ENCODE results near the gene PCDHGA10.
"Not testable (repeated sequence)": the region's sequence is repeated elsewhere in the genome, so short reads cannot be mapped to it uniquely, and the experiment has no call there.

Gene PCDHGA10

DNA sequence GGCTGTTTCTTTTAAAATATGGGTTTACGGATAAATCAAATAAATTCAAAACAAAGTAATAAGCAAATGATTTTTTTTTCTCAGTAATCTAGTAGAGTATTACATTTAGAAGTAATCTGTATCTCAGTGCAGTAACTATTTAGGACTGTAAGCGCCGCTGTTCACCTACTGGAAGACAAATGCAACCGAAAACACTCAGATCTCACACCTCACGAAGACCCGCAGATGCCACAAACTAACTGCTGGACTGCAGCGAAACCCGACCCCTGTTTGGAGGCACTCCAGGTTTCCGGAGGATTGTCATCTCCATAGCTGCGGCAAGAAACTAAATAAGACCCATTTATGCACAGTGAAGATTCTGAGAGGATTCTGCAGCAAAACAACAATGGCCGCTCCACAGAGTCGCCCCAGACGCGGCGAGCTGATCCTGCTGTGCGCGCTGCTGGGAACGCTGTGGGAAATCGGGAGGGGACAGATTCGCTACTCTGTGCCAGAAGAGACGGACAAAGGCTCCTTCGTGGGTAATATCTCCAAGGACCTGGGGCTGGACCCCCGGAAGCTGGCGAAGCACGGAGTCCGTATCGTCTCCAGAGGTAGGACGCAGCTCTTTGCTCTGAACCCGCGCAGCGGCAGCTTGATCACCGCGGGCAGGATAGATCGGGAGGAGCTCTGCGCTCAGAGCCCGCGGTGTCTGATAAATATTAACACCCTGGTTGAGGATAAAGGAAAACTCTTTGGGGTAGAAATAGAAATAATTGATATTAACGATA, 20.2 kb upstream of the PCDHGA10 start, which contains the start of gene PCDHGA8:
TSS of gene PCDHGA8 (plus strand) at position 205 of the 770 bp plus-strand sequence. CDS start at position 386, 181 bp downstream.
- in situ Hi-C loops (cut with MboI; ENCODE audit: low sequenced_read_pairs), result no loop called here

DNA sequence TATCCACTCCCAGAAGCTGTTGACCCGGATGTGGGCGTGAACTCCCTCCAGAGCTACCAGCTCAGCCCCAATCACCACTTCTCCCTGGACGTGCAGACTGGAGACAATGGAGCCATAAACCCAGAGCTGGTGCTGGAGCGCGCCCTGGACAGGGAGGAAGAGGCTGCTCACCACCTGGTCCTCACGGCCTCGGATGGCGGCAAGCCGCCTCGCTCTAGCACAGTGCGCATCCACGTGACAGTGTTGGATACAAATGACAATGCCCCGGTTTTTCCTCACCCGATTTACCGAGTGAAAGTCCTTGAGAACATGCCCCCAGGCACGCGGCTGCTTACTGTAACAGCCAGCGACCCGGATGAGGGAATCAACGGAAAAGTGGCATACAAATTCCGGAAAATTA, 19.5 kb upstream of the PCDHGA10 start:
- in situ Hi-C loops (cut with MboI; ENCODE audit: low sequenced_read_pairs), result no loop called here

DNA sequence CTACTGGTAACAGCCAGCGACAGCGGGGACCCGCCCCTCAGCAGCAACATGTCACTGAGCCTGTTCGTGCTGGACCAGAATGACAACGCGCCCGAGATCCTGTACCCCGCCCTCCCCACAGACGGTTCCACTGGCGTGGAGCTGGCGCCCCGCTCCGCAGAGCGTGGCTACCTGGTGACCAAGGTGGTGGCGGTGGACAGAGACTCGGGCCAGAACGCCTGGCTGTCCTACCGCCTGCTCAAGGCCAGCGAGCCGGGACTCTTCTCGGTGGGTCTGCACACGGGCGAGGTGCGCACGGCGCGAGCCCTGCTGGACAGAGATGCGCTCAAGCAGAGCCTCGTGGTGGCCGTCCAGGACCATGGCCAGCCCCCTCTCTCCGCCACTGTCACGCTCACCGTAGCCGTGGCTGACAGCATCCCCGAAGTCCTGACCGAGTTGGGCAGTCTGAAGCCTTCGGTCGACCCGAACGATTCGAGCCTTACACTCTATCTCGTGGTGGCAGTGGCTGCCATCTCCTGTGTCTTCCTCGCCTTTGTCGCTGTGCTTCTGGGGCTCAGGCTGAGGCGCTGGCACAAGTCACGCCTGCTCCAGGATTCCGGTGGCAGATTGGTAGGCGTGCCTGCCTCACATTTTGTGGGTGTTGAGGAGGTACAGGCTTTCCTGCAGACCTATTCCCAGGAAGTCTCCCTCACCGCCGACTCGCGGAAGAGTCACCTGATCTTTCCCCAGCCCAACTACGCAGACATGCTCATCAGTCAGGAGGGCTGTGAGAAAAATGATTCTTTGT, 18.2 kb upstream of the PCDHGA10 start:
- in situ Hi-C loops (cut with MboI; ENCODE audit: low sequenced_read_pairs), result not testable (repeated sequence)

DNA sequence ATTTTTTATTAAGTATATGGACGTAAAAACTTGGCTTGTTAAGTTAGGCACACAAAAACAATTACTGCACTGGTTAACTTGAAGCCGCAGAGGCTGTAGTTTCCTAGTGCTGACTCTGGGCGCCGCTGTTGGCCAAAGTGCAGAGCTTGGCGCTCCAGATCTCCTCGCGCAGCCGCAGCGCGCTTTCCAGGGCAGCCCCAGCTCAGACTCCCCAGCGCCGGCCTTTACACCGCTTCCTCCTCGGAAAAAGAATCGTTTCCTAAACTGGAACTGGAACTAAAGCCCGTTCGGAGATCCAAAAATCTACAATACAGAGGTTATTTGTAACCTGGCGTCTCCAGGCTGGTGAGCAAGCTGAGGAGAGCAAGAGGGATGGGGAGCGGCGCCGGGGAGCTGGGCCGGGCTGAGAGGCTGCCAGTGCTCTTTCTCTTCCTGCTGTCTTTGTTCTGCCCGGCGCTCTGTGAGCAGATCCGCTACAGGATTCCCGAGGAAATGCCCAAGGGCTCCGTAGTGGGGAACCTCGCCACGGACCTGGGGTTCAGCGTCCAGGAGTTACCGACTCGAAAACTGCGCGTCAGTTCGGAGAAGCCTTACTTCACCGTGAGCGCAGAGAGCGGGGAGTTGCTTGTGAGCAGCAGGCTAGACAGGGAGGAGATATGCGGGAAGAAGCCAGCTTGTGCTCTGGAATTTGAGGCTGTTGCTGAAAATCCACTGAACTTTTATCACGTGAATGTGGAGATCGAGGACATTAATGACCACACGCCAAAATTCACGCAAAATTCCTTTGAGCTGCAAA, 14.8 kb upstream of the PCDHGA10 start, which contains the start of gene PCDHGB5:
TSS of gene PCDHGB5 (plus strand) at position 192 of the 796 bp plus-strand sequence. CDS start at position 373, 181 bp downstream.
- in situ Hi-C loops (cut with MboI; ENCODE audit: low sequenced_read_pairs), result not testable (repeated sequence)

DNA sequence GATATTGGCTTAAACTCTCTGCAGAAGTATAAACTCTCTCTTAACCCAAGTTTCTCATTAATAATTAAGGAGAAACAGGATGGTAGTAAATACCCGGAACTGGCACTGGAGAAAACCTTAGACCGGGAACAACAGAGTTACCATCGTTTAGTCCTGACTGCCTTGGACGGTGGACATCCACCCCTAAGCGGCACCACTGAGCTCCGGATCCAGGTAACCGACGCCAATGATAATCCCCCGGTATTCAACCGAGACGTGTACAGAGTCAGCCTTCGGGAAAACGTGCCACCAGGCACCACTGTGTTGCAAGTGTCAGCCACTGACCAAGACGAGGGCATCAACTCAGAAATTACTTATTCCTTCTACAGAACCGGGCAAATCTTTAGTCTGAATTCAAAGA, 14.2 kb upstream of the PCDHGA10 start:
- in situ Hi-C loops (cut with MboI; ENCODE audit: low sequenced_read_pairs), result no loop called here

DNA sequence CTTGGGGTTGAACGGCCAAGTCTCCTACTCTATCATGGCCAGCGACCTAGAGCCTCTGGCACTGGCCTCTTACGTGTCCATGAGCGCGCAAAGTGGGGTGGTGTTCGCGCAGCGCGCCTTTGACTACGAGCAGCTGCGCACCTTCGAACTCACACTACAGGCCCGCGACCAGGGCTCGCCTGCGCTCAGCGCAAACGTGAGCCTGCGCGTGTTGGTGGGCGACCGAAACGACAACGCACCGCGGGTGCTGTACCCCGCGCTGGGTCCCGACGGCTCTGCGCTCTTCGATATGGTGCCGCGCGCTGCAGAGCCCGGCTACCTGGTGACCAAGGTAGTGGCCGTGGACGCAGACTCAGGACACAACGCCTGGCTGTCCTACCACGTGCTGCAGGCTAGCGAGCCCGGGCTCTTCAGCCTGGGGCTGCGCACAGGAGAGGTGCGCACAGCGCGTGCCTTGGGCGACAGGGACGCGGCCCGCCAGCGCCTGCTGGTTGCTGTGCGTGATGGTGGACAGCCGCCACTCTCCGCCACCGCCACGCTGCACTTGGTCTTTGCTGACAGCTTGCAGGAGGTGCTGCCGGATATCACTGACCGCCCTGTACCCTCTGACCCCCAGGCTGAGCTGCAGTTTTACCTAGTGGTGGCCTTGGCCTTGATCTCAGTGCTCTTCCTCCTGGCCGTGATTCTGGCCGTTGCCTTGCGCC, 13.1 kb upstream of the PCDHGA10 start:
- in situ Hi-C loops (cut with MboI; ENCODE audit: low sequenced_read_pairs), result no loop called here

DNA sequence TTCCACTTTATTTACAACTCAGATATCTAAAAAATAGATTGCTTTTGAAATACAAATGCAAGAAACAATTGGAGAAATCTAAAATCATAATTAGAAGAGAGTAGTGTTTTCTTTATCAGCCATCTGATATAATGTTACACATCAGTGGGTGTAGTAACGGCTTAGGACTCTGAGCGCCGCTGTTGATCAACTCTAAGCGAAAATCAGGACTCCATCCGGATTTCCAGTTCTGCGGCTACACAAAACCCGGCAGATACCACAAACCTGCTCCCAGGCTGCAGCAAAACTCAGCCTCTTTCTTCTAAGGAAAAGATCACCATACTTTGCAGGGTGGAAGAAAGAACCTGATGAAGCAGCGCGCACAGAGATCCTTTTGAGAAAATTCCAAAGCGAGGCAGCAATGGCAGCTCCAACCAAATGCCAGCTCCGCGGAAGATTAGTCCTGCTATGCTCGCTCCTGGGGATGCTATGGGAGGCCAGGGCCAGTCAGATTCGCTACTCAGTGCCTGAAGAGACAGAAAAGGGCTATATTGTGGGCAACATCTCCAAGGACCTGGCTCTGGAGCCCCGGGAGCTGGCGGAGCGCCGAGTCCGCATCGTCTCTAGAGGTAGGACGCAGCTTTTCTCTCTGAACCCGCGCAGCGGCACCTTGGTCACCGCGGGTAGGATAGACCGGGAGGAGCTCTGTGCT, 10.1 kb upstream of the PCDHGA10 start, which contains the start of gene PCDHGA9:
TSS of gene PCDHGA9 (plus strand) at position 226 of the 691 bp plus-strand sequence. CDS start at position 401, 175 bp downstream.
- in situ Hi-C loops (cut with MboI; ENCODE audit: low sequenced_read_pairs), result no loop called here

DNA sequence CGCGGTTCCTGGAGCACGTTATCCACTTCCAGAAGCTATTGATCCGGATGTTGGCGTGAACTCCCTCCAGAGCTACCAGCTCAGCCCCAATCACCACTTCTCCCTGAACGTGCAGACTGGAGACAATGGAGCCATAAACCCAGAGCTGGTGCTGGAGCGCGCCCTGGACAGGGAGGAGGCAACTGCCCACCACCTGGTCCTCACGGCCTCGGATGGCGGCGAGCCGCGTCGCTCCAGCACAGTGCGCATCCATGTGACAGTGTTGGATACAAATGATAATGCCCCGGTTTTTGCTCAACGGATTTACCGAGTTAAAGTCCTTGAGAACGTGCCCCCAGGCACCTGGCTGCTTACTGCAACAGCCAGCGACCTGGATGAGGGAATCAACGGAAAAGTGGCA, 9.4 kb upstream of the PCDHGA10 start:
- in situ Hi-C loops (cut with MboI; ENCODE audit: low sequenced_read_pairs), result no loop called here

DNA sequence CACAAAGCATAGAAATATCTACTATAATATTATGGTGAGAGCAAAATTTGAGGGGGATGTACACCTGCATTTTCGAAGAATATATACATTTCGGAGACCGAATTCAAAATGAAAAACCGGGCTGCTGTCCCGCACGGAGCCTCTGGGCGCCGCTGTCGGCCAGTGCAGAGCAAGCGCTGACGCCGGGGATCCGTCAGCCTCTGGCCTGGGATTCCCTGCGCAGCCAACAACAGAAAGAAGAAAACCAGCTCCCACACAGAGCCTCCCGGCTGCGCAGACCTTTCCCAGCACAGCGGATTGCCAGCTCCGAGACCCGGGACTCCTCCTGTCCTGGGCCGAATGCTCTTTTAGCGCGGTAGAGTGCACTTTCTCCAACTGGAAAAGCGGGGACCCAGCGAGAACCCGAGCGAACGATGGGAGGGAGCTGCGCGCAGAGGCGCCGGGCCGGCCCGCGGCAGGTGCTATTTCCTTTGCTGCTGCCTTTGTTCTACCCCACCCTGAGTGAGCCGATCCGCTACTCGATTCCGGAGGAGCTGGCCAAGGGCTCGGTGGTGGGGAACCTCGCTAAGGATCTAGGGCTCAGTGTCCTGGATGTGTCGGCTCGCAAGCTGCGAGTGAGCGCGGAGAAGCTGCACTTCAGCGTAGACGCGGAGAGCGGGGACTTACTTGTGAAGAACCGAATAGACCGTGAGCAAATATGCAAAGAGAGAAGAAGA, 4.8 kb upstream of the PCDHGA10 start, which contains the start of gene PCDHGB6:
TSS of gene PCDHGB6 (plus strand) at position 232 of the 716 bp plus-strand sequence. CDS start at position 414, 182 bp downstream.
- in situ Hi-C loops (cut with MboI; ENCODE audit: low sequenced_read_pairs), result not testable (repeated sequence)

DNA sequence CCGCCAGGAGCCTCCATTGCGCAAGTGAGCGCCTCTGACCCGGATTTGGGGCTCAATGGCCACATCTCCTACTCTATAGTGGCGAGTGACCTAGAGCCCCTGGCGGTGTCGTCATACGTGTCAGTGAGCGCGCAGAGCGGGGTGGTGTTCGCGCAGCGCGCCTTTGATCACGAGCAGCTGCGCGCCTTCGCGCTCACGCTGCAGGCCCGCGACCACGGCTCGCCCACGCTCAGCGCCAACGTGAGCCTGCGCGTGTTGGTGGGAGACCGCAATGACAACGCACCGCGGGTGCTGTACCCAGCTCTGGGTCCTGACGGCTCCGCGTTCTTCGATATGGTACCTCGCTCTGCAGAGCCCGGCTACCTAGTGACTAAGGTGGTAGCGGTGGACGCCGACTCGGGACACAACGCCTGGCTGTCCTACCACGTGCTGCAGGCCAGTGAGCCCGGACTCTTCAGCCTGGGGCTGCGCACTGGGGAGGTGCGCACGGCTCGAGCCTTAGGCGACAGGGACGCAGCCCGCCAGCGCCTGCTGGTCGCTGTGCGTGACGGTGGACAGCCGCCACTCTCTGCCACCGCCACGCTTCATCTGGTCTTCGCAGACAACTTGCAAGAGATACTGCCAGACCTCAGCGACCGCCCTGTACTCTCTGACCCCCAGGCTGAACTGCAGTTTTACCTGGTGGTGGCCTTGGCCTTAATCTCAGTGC, 3.0 kb upstream of the PCDHGA10 start:
- in situ Hi-C loops (cut with MboI; ENCODE audit: low sequenced_read_pairs), result loop anchor here (10.0 kb wide), 1 partner anchor 145 kb away; no protein-coding TSS in a partner anchor

DNA sequence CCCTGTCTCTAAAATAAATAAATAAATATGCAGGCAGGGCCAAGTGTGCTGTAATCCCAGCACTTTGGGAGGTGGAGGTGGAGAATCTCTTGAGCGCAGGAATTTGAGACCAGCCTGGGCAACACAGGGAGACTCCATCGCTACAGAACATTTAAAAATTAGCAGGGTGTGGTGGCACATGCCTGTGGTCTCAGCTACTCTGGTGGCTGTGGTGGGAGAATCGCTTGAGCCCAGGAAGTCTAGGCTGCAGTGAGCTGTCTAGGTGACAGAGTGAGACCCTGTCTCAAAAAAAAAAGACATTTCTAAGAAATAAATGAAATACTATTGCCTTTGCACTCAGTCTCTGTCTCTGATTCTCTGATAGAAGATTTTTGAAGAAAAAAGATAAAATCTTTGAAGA, 1.2 kb upstream of the PCDHGA10 start:
- in situ Hi-C loops (cut with MboI; ENCODE audit: low sequenced_read_pairs), result loop anchor here (10.0 kb wide), 1 partner anchor 143 kb away; no protein-coding TSS in a partner anchor

DNA sequence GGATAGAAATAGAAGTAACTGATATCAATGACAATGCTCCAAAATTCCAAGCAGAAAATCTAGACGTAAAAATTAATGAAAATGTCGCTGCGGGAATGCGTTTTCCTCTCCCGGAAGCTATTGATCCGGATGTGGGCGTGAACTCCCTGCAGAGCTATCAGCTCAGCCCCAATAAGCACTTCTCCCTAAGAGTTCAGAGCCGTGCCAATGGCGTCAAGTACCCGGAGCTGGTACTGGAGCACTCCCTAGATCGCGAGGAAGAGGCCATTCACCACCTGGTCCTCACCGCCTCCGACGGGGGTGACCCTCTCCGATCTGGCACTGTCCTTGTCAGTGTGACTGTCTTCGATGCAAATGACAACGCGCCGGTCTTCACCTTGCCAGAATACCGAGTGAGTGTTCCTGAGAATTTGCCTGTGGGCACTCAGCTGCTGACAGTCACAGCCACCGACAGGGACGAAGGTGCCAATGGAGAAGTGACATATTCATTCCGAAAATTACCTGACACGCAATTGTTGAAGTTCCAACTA, 818 bp downstream of the PCDHGA10 start:
- in situ Hi-C loops (cut with MboI; ENCODE audit: low sequenced_read_pairs), result loop anchor here (10.0 kb wide), 1 partner anchor 141 kb away; no protein-coding TSS in a partner anchor

DNA sequence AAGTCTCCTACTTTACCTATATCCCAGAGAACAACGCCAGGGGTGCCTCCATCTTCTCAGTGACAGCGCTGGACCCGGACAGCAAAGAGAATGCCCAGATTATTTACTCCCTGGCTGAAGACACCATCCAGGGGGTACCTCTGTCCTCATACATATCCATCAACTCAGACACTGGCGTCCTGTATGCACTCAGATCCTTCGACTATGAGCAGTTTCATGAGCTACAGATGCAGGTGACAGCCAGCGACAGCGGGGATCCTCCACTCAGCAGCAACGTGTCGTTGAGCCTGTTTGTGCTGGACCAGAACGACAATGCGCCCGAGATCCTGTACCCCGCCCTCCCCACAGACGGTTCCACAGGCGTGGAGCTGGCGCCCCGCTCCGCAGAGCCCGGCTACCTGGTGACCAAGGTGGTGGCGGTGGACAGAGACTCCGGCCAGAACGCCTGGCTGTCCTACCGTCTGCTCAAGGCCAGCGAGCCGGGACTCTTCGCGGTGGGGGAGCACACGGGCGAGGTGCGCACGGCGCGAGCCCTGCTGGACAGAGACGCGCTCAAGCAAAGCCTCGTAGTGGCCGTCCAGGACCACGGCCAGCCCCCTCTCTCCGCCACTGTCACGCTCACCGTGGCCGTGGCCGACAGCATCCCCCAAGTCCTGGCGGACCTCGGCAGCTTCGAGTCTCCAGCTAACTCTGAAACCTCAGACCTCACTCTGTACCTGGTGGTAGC, 1.9 kb downstream of the PCDHGA10 start:
- in situ Hi-C loops (cut with MboI; ENCODE audit: low sequenced_read_pairs), result loop anchor here (10.0 kb wide), 1 partner anchor 140 kb away; no protein-coding TSS in a partner anchor

DNA sequence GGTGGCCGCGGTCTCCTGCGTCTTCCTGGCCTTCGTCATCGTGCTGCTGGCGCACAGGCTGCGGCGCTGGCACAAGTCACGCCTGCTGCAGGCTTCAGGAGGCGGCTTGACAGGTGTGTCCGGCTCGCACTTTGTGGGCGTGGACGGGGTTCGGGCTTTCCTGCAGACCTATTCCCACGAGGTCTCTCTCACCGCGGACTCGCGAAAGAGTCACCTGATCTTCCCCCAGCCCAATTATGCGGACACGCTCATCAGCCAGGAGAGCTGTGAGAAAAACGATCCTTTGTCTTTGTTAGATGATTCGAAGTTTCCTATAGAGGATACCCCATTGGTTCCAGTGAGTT, 2.5 kb downstream of the PCDHGA10 start:
- in situ Hi-C loops (cut with MboI; ENCODE audit: low sequenced_read_pairs), result loop anchor here (10.0 kb wide), 1 partner anchor 140 kb away; no protein-coding TSS in a partner anchor

DNA sequence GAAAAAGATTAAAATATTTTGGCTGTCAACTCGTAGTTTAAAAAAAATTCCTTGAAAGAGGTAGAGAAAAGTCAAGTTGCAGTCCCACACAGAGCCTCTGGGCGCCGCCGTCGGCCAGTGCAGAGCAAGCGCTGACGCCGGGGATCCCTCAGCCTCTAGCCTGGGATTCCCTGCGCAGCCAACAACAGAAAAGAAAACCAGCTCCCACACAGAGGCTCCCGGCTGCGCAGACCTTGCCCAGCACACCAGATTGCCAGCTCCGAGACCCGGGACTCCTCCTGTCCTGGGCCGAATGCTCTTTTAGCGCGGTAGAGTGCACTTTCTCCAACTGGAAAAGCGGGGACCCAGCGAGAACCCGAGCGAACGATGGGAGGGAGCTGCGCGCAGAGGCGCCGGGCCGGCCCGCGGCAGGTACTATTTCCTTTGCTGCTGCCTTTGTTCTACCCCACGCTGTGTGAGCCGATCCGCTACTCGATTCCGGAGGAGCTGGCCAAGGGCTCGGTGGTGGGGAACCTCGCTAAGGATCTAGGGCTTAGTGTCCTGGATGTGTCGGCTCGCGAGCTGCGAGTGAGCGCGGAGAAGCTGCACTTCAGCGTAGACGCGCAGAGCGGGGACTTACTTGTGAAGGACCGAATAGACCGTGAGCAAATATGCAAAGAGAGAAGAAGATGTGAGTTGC, 4.8 kb downstream of the PCDHGA10 start, which contains the start of gene PCDHGB7:
TSS of gene PCDHGB7 (plus strand) at position 184 of the 679 bp plus-strand sequence. CDS start at position 367, 183 bp downstream.
- in situ Hi-C loops (cut with MboI; ENCODE audit: low sequenced_read_pairs), result loop anchor here (10.0 kb wide), 1 partner anchor 137 kb away; no protein-coding TSS in a partner anchor

All from HL-60/S4 (cell line).